ENCODE results near the gene ZFAND3.

Gene ZFAND3

GRCh38 chr6:38179794-38180430, 360.4 kb downstream of the ZFAND3 start:
- H3K9ac ChIP-seq (ENCODE audit: low read length): no peak overlapping the region
- WGBS (ENCODE audit: extremely low coverage, insufficient coverage, low lambda C conversion rate): no CpG with 5 or more reads among the region's 12 CpGs
- H3K79me1 ChIP-seq (ENCODE audit: low read length): no peaks in the 10 kb centered on the region
- H2AK5ac ChIP-seq (ENCODE audit: low read length): no peak overlapping the region
- H3K18ac ChIP-seq (ENCODE audit: low read length): no peak overlapping the region
- H2BK15ac ChIP-seq (replicated peaks; ENCODE audit: low read depth): no peak overlapping the region
- H3K23ac ChIP-seq (ENCODE audit: low read length): no peak overlapping the region
- peaks cover 7% of the 10 kb centered on the region for H3K4me1 ChIP-seq (ENCODE audit: control insufficient read depth, low read depth, low read length)
- H3K27ac ChIP-seq (ENCODE audit: low read depth, low read length): no peak overlapping the region
- no peaks in the 10 kb centered on the region for H3K36me3 ChIP-seq (ENCODE audit: control insufficient read depth, insufficient read depth, low read length)
- no peak overlapping the region for H3K4me3 ChIP-seq (ENCODE audit: low read length)
- no peak overlapping the region for H4K8ac ChIP-seq (ENCODE audit: low read depth, low read length)
- no peak overlapping the region for H3K4me2 ChIP-seq (ENCODE audit: low read length)
- no peak overlapping the region for H3K56ac ChIP-seq (ENCODE audit: low read length)
- no peak overlapping the region for H2BK120ac ChIP-seq (ENCODE audit: low read depth, low read length)
- no peaks in the 10 kb centered on the region for H3K79me2 ChIP-seq (ENCODE audit: control insufficient read depth, insufficient read depth, low read length)
- no peak for DNase-seq
- H4K5ac ChIP-seq (ENCODE audit: low read length): no peak overlapping the region
- H3K27me3 ChIP-seq (ENCODE audit: insufficient read depth, low read length, poor library complexity): no peaks in the 10 kb centered on the region
- no peak overlapping the region for H3K4ac ChIP-seq (ENCODE audit: low read depth, low read length)
- H2BK5ac ChIP-seq (ENCODE audit: low read length): no peak overlapping the region

DNA sequence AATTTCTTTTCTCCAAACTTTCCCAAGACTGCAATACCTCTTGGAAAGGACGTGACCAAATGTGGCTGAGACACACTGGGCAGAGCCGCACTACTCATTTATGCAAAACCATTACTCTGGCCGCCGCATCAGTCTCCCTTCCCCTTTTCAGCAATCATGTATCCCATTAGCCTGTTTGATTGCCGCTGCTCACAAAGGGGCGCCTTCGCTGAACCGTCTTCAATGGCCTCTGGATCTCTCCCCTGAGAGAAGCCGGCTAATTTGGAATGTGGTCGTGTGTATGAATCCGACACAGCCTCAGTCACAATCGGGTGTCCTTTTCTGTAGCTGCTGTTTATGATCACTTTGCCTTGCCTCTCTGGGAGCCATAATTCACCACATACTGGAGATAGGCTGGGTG, 361.1 kb downstream of the ZFAND3 start:
- DNase-seq: no peak
- H3K79me1 ChIP-seq (ENCODE audit: low read length): no peaks in the 10 kb centered on the region
- WGBS (ENCODE audit: extremely low coverage, insufficient coverage, low lambda C conversion rate): no CpG with 5 or more reads among the region's 12 CpGs

DNA sequence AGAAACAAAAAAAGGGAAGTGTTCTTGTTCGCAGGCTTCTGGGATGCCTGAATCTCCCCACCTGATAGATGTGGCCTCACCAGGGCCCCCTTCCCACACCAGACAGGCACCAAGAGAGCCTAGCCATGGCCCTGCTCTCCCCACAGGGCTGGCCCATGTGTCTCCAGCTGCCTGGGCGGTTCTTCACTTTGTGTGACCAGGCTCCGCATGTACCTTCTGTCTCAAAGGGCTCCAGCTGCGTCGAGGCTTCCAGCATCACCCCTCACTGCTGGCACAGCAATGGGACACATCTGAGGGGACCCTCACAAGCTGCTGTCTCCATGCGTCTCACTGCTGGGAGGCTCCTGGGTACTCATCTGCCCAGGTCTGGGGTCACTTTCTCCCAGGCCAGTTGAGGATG, 362.9 kb downstream of the ZFAND3 start:
- H3K18ac ChIP-seq (ENCODE audit: low read length): no peak overlapping the region
- H4K8ac ChIP-seq (ENCODE audit: low read depth, low read length): no peak overlapping the region
- no peak for DNase-seq
- no peak overlapping the region for H2AK5ac ChIP-seq (ENCODE audit: low read length)
- no peaks in the 10 kb centered on the region for H3K27me3 ChIP-seq (ENCODE audit: insufficient read depth, low read length, poor library complexity)
- H3K23ac ChIP-seq (ENCODE audit: low read length): no peak overlapping the region
- H3K4me1 ChIP-seq (ENCODE audit: control insufficient read depth, low read depth, low read length): peaks cover under 1% of the 10 kb centered on the region
- H4K5ac ChIP-seq (ENCODE audit: low read length): no peak overlapping the region
- no peaks in the 10 kb centered on the region for H3K79me1 ChIP-seq (ENCODE audit: low read length)
- H3K9ac ChIP-seq (ENCODE audit: low read length): no peak overlapping the region
- no peaks in the 10 kb centered on the region for H3K79me2 ChIP-seq (ENCODE audit: control insufficient read depth, insufficient read depth, low read length)
- H2BK120ac ChIP-seq (ENCODE audit: low read depth, low read length): no peak overlapping the region
- no peak overlapping the region for H3K4me3 ChIP-seq (ENCODE audit: low read length)
- H3K4me2 ChIP-seq (ENCODE audit: low read length): no peak overlapping the region
- peaks cover 1% of the 10 kb centered on the region for H3K36me3 ChIP-seq (ENCODE audit: control insufficient read depth, insufficient read depth, low read length)
- no peak overlapping the region for H3K27ac ChIP-seq (ENCODE audit: low read depth, low read length)
- no CpG with 5 or more reads among the region's 6 CpGs for WGBS (ENCODE audit: extremely low coverage, insufficient coverage, low lambda C conversion rate)
- H2BK15ac ChIP-seq (replicated peaks; ENCODE audit: low read depth): no peak overlapping the region
- H3K4ac ChIP-seq (ENCODE audit: low read depth, low read length): no peak overlapping the region
- H3K56ac ChIP-seq (ENCODE audit: low read length): no peak overlapping the region
- H2BK5ac ChIP-seq (ENCODE audit: low read length): no peak overlapping the region

More for the DNA sequence above, 361.1 kb downstream of the ZFAND3 start:
- H2BK5ac ChIP-seq (ENCODE audit: low read length): no peak overlapping the region
- no peak overlapping the region for H3K9ac ChIP-seq (ENCODE audit: low read length)
- no peaks in the 10 kb centered on the region for H3K79me2 ChIP-seq (ENCODE audit: control insufficient read depth, insufficient read depth, low read length)
- H2BK15ac ChIP-seq (replicated peaks; ENCODE audit: low read depth): no peak overlapping the region
- H2BK120ac ChIP-seq (ENCODE audit: low read depth, low read length): no peak overlapping the region
- H4K8ac ChIP-seq (ENCODE audit: low read depth, low read length): no peak overlapping the region
- no peaks in the 10 kb centered on the region for H3K27me3 ChIP-seq (ENCODE audit: insufficient read depth, low read length, poor library complexity)
- no peak overlapping the region for H3K4ac ChIP-seq (ENCODE audit: low read depth, low read length)
- H3K4me3 ChIP-seq (ENCODE audit: low read length): no peak overlapping the region
- no peak overlapping the region for H3K23ac ChIP-seq (ENCODE audit: low read length)
- H3K56ac ChIP-seq (ENCODE audit: low read length): no peak overlapping the region
- H3K4me2 ChIP-seq (ENCODE audit: low read length): no peak overlapping the region
- peaks cover 7% of the 10 kb centered on the region for H3K4me1 ChIP-seq (ENCODE audit: control insufficient read depth, low read depth, low read length)
- no peak overlapping the region for H3K27ac ChIP-seq (ENCODE audit: low read depth, low read length)
- H2AK5ac ChIP-seq (ENCODE audit: low read length): no peak overlapping the region
- H3K18ac ChIP-seq (ENCODE audit: low read length): no peak overlapping the region
- H4K5ac ChIP-seq (ENCODE audit: low read length): no peak overlapping the region
- H3K36me3 ChIP-seq (ENCODE audit: control insufficient read depth, insufficient read depth, low read length): no peaks in the 10 kb centered on the region

DNA sequence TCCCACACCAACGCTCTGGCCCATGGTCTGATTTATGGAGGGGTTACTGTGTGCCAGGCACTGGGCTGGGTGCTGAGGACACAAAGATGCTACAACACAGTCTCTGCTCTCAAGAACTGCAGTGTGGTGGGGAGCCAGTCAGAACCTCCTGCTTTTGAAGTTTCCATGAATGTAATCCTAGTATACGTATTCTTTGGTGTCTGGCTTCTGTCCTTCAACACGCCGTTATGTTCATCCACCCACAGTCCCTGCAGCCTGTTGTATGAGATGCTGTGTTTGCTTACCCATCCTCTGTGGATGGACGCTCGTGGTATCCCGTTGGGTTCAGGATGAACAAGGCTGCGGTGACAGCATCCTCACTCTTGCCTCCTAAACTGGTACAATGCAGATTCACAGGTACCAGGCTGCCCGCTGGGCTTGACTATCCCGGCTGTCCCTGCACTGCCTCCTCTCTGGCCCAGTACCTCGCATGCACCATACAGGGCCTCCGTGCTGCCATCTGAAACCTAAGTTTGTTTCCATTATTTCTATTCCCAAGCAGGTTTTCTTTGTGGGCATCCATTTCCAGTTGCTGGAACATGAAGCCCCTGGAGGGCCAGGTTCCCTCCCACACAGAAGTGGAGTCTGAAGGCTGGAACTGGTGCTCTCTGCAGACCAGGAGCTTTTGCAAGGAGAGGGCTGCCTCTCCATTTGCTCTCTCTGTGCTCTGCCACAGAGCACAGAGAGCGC, 364.5 kb downstream of the ZFAND3 start:
- H4K8ac ChIP-seq (ENCODE audit: low read depth, low read length): no peak overlapping the region
- H3K4me2 ChIP-seq (ENCODE audit: low read length): no peak overlapping the region
- H3K23ac ChIP-seq (ENCODE audit: low read length): no peak overlapping the region
- no peak overlapping the region for H2BK15ac ChIP-seq (replicated peaks; ENCODE audit: low read depth)
- DNase-seq: no peak
- H3K4ac ChIP-seq (ENCODE audit: low read depth, low read length): no peak overlapping the region
- no peak overlapping the region for H3K56ac ChIP-seq (ENCODE audit: low read length)
- H3K36me3 ChIP-seq (ENCODE audit: control insufficient read depth, insufficient read depth, low read length): peaks cover 1% of the 10 kb centered on the region
- H2BK5ac ChIP-seq (ENCODE audit: low read length): no peak overlapping the region
- no peak overlapping the region for H3K4me3 ChIP-seq (ENCODE audit: low read length)
- no peak overlapping the region for H2BK120ac ChIP-seq (ENCODE audit: low read depth, low read length)
- no CpG with 5 or more reads among the region's 13 CpGs for WGBS (ENCODE audit: extremely low coverage, insufficient coverage, low lambda C conversion rate)
- no peak overlapping the region for H3K9ac ChIP-seq (ENCODE audit: low read length)
- no peaks in the 10 kb centered on the region for H3K79me1 ChIP-seq (ENCODE audit: low read length)
- no peak overlapping the region for H3K18ac ChIP-seq (ENCODE audit: low read length)
- H3K4me1 ChIP-seq (ENCODE audit: control insufficient read depth, low read depth, low read length): peaks cover 1% of the 10 kb centered on the region
- no peak overlapping the region for H3K27ac ChIP-seq (ENCODE audit: low read depth, low read length)
- H2AK5ac ChIP-seq (ENCODE audit: low read length): no peak overlapping the region
- no peak overlapping the region for H4K5ac ChIP-seq (ENCODE audit: low read length)
- H3K27me3 ChIP-seq (ENCODE audit: insufficient read depth, low read length, poor library complexity): no peaks in the 10 kb centered on the region
- H3K79me2 ChIP-seq (ENCODE audit: control insufficient read depth, insufficient read depth, low read length): no peaks in the 10 kb centered on the region

- Histone ChIP-seq H3K18ac (ENCODE audit: low read length) (no peak overlapping the region), H3K56ac (ENCODE audit: low read length) (no peak overlapping the region), H3K27ac (ENCODE audit: low read depth, low read length) (no peak overlapping the region), H2BK15ac (replicated peaks; ENCODE audit: low read depth) (no peak overlapping the region), H3K27me3 (ENCODE audit: insufficient read depth, low read length, poor library complexity) (no peaks in the 10 kb centered on the region), H3K4me2 (ENCODE audit: low read length) (no peak overlapping the region), H3K4me3 (ENCODE audit: low read length) (no peak overlapping the region), H2BK120ac (ENCODE audit: low read depth, low read length) (no peak overlapping the region), H3K79me2 (ENCODE audit: control insufficient read depth, insufficient read depth, low read length) (no peaks in the 10 kb centered on the region), H3K4me1 (ENCODE audit: control insufficient read depth, low read depth, low read length) (peaks cover 1% of the 10 kb centered on the region), H3K4ac (ENCODE audit: low read depth, low read length) (no peak overlapping the region), H3K79me1 (ENCODE audit: low read length) (no peaks in the 10 kb centered on the region), H3K23ac (ENCODE audit: low read length) (no peak overlapping the region), H3K36me3 (ENCODE audit: control insufficient read depth, insufficient read depth, low read length) (peaks cover 1% of the 10 kb centered on the region), H2BK5ac (ENCODE audit: low read length) (no peak overlapping the region), H4K5ac (ENCODE audit: low read length) (no peak overlapping the region), H2AK5ac (ENCODE audit: low read length) (no peak overlapping the region), H3K9ac (ENCODE audit: low read length) (no peak overlapping the region), H4K8ac (ENCODE audit: low read depth, low read length) (no peak overlapping the region)
- DNase-seq: no peak
- no CpG with 5 or more reads among the region's 11 CpGs for WGBS (ENCODE audit: extremely low coverage, insufficient coverage, low lambda C conversion rate)
Measured at GRCh38 chr6:38184585-38185080, 365.1 kb downstream of the ZFAND3 start.

All from mesendoderm (in vitro differentiated cells).